Tibial nerve (tissue), 4 donors: ENCODE results near the gene FTCD. TPM values are rescaled to one million over a fixed set of nuclear protein-coding genes. Genes with fewer than 3 reads are reported as not detected.

Source experiments
- DNase-seq, 2 donors: peaks; one replicate each; pipeline ENCODE4 v3.0.0-alpha.2; 2019; ENCODE audit warnings: low spot score in 2 of 2
- H3K27ac ChIP-seq, 4 donors: fragments of 200-600 bp; sonication (generic) in 3 of 4; one replicate each; pipeline ENCODE4 v1.5.1; 2017 to 2019; ENCODE audit warnings: mild to moderate bottlenecking in 1 of 4
- H3K27me3 ChIP-seq, 2 donors: fragments of 200-600 bp; sonication (generic) in 1 of 2; one replicate each; pipeline versions ENCODE4 v1.5.1 to v1.6.0; 2017 to 2019
- H3K36me3 ChIP-seq, 3 donors: fragments of 200-600 bp; sonication (generic); one replicate each; pipeline ENCODE4 v1.5.1; 2018 to 2019
- H3K4me1 ChIP-seq, 4 donors: fragments of 200-600 bp; sonication (generic) in 3 of 4; one replicate each; pipeline ENCODE4 v1.5.1; 2017 to 2019
- H3K4me3 ChIP-seq, 4 donors: fragments of 200-600 bp; sonication (generic) in 3 of 4; one replicate each; pipeline ENCODE4 v1.5.1; 2017 to 2019; ENCODE audit warnings: mild to moderate bottlenecking in 1 of 4, moderate library complexity in 1 of 4
- H3K9me3 ChIP-seq, 4 donors: fragments of 200-600 bp; sonication (generic) in 3 of 4; one replicate each; pipeline ENCODE4 v1.5.1; 2017 to 2019
- EP300 ChIP-seq, 2 donors: sonication (generic); formaldehyde crosslinking; IDR thresholded peaks; one replicate each; pipeline ENCODE4 v1.6.1; 2017; ENCODE audit warnings: antibody characterized with exemption in 2 of 2, mild to moderate bottlenecking in 1 of 2
- POLR2A ChIP-seq, 2 donors: fragments of 450-650 bp; IDR thresholded peaks; one replicate each; pipeline ENCODE4 v1.6.1; 2017; ENCODE audit warnings: antibody characterized with exemption in 2 of 2, mild to moderate bottlenecking in 2 of 2, moderate library complexity in 2 of 2
- WGBS, 2 donors: methylation state at CpG; one replicate each; pipeline ENCODE4 v1.1.5; 2018; 5-methylcytosine and 5-hydroxymethylcytosine counted together
- total RNA-seq, 4 donors: library from RNA; depleted of rRNA; stranded (reverse); fragments of >200 nt; gene quantifications; one replicate each; pipeline ENCODE4 v1.1.0, GENCODE V29; 2016
- TF ChIP-seq, protein P1 (sequence below), 5 experiments: fragments of 200-600 bp in 3 of 5; fragments of 450-650 bp in 2 of 5; sonication (generic) in 3 of 5; IDR thresholded peaks; one replicate each; pipeline ENCODE4 v1.5.1; 2016 to 2019; ENCODE audit warnings: antibody characterized with exemption in 5 of 5, mild to moderate bottlenecking in 3 of 5, moderate library complexity in 2 of 5

Gene FTCD
- total RNA-seq, 4 donors from 2014 or later = 2.2 to 21.2 (median 2.5) TPM

DNA sequence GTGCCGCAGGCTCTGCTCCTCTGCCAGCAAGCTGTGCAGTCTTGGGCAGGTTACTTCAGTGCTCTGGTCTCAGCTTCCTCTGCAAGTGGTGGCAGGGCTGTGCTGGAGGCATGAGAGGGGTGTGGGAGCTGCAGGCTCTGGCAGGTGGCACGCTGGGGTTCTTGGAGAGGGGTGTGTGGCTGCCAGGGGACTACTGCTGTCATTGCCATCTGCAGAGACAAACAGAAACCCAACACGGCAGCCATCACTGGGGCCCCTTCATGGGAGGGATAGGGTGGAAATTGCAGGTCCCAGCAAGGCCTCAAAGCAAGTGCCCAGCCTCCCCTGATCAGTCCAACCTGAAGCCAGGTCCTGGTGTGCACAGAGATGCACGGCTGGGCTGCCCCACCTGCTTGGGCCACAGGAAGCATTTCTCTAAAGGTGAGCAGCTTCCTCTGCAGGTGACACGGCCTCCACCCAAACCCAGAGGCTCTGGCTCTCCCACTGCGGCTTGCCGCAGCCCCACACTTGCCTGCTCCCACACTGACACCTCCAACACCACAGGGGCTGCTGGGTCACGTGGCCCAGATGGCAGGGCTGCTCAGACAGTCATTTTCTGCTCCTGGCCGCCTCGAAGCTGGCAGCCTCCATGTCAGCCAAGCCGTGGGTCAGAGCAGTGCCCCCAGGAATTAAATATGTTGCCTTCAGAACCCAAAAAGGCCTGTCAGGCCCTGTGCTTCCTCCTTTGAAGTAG is 61.5 kb downstream of the FTCD start:
- DNase-seq = no peak

DNA sequence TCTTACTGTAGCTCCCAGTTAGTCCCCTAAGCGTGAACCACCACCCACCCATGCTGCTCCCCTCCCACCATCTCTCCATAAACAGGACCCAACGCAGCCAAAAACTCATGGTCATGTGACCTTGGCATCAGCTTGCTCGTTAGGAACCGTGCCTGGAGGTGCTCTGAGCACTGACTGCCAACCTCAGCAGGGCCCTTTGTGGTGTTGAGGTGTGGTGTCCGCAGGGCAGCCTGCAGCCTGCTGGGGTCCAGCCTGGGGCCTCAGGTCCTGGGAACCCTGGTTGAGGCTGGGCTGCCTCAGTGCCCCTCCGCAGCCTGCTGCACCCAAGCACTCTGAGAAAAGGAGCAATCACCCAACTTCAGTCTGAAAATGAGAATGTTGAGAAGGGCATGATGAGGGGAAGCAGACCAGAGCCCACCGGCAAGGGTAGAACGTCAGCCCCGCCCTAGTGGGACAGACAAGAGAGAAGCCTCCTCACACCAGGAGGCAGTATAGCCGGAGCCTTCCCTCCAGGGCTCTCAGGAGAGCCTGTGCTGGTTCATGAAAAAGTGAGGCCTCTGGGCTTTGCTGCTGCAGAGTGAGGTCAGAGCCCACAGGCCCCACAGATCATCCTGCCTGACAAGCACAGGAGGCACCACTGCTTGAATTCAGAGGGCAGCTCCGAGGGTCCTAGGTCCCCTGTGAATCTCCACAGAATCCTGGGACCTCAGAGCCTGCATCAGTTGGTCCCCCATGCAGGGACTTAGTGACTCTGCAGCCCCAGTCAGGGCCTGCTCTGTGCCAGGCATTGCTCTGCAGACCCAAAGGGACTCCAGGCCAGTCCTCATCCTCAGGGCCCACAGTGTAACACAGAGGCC is 62.3 kb downstream of the FTCD start:
- 69 to 79% methylated on average over 7 to 11 of the region's 11 CpGs for WGBS, 2 donors
- Histone ChIP-seq H3K4me3 (no peak overlapping the region), H3K9me3 (peaks cover 0 to 17% (median 3%) of the 10 kb centered on the region in 4 donors), H3K4me1 (peaks cover 0 to 31% (median 3%) of the 10 kb centered on the region in 4 donors), H3K36me3 (no peaks in the 10 kb centered on the region), H3K27me3 (no peaks in the 10 kb centered on the region), H3K27ac (peak overlapping the region; percentile 8 to 89 (median 77))
- no peak for DNase-seq
- TF ChIP-seq POLR2A (IDR thresholded peaks at IDR 0.05) = no peak
- TF ChIP-seq, protein P1, sequence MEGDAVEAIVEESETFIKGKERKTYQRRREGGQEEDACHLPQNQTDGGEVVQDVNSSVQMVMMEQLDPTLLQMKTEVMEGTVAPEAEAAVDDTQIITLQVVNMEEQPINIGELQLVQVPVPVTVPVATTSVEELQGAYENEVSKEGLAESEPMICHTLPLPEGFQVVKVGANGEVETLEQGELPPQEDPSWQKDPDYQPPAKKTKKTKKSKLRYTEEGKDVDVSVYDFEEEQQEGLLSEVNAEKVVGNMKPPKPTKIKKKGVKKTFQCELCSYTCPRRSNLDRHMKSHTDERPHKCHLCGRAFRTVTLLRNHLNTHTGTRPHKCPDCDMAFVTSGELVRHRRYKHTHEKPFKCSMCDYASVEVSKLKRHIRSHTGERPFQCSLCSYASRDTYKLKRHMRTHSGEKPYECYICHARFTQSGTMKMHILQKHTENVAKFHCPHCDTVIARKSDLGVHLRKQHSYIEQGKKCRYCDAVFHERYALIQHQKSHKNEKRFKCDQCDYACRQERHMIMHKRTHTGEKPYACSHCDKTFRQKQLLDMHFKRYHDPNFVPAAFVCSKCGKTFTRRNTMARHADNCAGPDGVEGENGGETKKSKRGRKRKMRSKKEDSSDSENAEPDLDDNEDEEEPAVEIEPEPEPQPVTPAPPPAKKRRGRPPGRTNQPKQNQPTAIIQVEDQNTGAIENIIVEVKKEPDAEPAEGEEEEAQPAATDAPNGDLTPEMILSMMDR (IDR thresholded peaks at IDR 0.05) = no peak
- no peak for TF ChIP-seq EP300 (IDR thresholded peaks at IDR 0.05)

More for the DNA sequence above, 61.5 kb downstream of the FTCD start:
- Histone ChIP-seq H3K27ac (peak overlapping the region in 2 of 4 donors; percentile 88 to 89), H3K9me3 (peaks cover 0 to 9% (median 0%) of the 10 kb centered on the region in 4 donors), H3K27me3 (no peaks in the 10 kb centered on the region), H3K4me3 (no peak overlapping the region), H3K36me3 (no peaks in the 10 kb centered on the region), H3K4me1 (peaks cover 0 to 35% (median 3%) of the 10 kb centered on the region in 4 donors)
- 82 to 92% methylated on average over 7 to 11 of the region's 11 CpGs for WGBS, 2 donors
- TF ChIP-seq EP300 (IDR thresholded peaks at IDR 0.05) = no peak
- TF ChIP-seq, protein P1 (IDR thresholded peaks at IDR 0.05) = no peak
- TF ChIP-seq POLR2A (IDR thresholded peaks at IDR 0.05) = no peak

DNA sequence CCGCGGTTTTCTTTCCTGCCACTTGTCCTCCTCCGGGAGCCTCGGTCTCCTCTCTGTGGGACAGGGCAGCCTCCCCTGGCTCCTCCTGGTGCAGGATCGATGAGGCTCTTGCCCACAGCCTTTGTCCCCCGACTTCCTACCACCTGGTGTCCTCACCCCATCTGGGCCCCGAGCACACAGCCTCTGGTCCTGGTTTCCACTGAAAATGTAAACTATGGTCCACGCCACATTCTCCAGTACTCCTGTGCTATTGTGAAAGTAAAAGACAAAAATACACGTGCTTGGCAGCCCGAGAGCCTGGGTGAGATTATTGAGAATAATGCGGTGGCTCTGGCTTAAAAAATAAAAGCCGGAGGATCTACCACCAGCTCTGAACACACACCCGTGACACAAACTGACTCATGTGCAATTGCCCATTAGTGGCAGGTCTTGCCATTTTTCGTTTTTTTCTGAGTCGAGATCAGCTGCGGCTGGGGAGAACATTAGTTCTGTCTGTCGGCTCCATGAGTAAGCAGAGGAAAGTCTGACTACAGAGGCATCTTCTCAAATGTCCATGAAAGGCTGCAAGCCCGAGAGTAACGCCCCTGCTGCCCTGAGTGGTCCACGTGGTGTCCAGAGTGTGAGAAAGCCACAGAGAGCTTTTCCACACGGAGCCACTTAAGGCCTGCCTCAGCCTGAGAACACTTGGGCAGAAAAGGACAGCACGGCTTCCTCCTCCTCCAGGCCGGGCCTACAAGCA is 63.2 kb downstream of the FTCD start:
- 64 to 66% methylated on average over 23 of the region's 23 CpGs for WGBS, 2 donors
- Histone ChIP-seq H3K4me3 (peak overlapping the region in 1 of 4 donors; percentile 12), H3K36me3 (no peaks in the 10 kb centered on the region), H3K27ac (peak overlapping the region; percentile 76 to 89 (median 85)), H3K4me1 (peaks cover 0 to 24% (median 3%) of the 10 kb centered on the region in 4 donors), H3K9me3 (peaks cover 0 to 23% (median 3%) of the 10 kb centered on the region in 4 donors), H3K27me3 (no peaks in the 10 kb centered on the region)
- peak; percentile 61 to 71 for DNase-seq
- TF ChIP-seq POLR2A (IDR thresholded peaks at IDR 0.05) (no peak), EP300 (IDR thresholded peaks at IDR 0.05) (peak in 1 of 2 donors; percentile 75)
- TF ChIP-seq, protein P1 (IDR thresholded peaks at IDR 0.05) = no peak

DNA sequence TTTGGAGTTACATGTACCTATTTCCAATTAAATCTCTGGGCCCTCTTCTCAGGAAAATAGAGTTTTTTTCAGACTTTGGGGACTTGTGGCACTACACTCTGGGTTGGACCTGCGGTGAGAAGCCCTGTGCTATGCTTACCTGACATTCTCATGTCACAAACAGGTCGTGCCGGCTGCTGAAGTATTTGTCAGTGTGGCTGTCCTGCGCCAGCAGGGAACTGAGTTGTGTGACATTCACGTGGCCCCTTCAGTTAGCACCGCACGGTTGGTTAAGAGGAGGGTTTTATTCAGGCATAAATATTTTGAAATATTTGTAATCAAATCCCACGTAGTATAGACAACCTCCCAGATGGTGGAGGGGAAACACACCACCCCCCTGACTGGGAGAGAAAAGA is 63.8 kb downstream of the FTCD start:
- peaks cover 0 to 29% (median 3%) of the 10 kb centered on the region in 4 donors for H3K9me3 ChIP-seq
- H3K36me3 ChIP-seq = no peaks in the 10 kb centered on the region
- H3K27me3 ChIP-seq = no peaks in the 10 kb centered on the region
- H3K27ac ChIP-seq = peak overlapping the region; percentile 76 to 89 (median 85)
- peaks cover 0 to 21% (median 3%) of the 10 kb centered on the region in 4 donors for H3K4me1 ChIP-seq
- TF ChIP-seq, protein P1 (IDR thresholded peaks at IDR 0.05) = no peak
- TF ChIP-seq EP300 (IDR thresholded peaks at IDR 0.05) = no peak
- TF ChIP-seq POLR2A (IDR thresholded peaks at IDR 0.05) = no peak
- WGBS, 2 donors = 89 to 90% methylated on average over 8 of the region's 8 CpGs
- H3K4me3 ChIP-seq = no peak overlapping the region
- no peak for DNase-seq
